KMS-11 (cell line): Measurements from ENCODE around the gene C4orf50.

Experiments used
- H2AFZ ChIP-seq: fragments of 200-600 bp; sonication (generic); 2 replicates; pipeline ENCODE4 v1.6.1; 2016; ENCODE audit warnings: antibody characterized with exemption, mixed run types, low read depth
- H3K27ac ChIP-seq: fragments of 200-600 bp; sonication (generic); 2 replicates; pipeline ENCODE4 v1.6.1; 2016; ENCODE audit warnings: mild to moderate bottlenecking, mixed run types
- H3K27me3 ChIP-seq: fragments of 200-600 bp; sonication (generic); 2 replicates; pipeline ENCODE4 v1.6.1; 2017; ENCODE audit warnings: mild to moderate bottlenecking, low read depth, mixed run types, moderate library complexity; ENCODE audit not compliant: insufficient read depth
- H3K36me3 ChIP-seq: fragments of 200-600 bp; sonication (generic); 2 replicates; pipeline ENCODE4 v1.6.1; 2017; ENCODE audit warnings: mild to moderate bottlenecking, mixed run types; ENCODE audit not compliant: insufficient read depth
- H3K4me1 ChIP-seq: fragments of 200-600 bp; sonication (generic); 2 replicates; pipeline ENCODE4 v1.6.1; 2016; ENCODE audit warnings: mild to moderate bottlenecking, low read depth, mixed run types; ENCODE audit not compliant: poor library complexity, severe bottlenecking
- H3K4me2 ChIP-seq: fragments of 200-600 bp; sonication (generic); 2 replicates; pipeline ENCODE4 v1.7.0; 2016; ENCODE audit warnings: mild to moderate bottlenecking, mixed run types
- H3K4me3 ChIP-seq: fragments of 200-600 bp; sonication (generic); IDR thresholded peaks from 2 replicates; pipeline ENCODE4 v1.6.1; 2017; ENCODE audit warnings: low read depth, low read length, mixed read lengths; ENCODE audit not compliant: insufficient read depth
- H3K79me2 ChIP-seq: fragments of 200-600 bp; sonication (generic); 2 replicates; pipeline ENCODE4 v1.6.1; 2016; ENCODE audit warnings: low read depth, mixed run types; ENCODE audit not compliant: insufficient read depth
- H3K9ac ChIP-seq: fragments of 200-600 bp; sonication (generic); 2 replicates; pipeline ENCODE4 v1.6.1; 2016; ENCODE audit warnings: mild to moderate bottlenecking, mixed run types
- H4K20me1 ChIP-seq: fragments of 200-600 bp; sonication (generic); 2 replicates; pipeline ENCODE4 v1.6.1; 2016; ENCODE audit warnings: mild to moderate bottlenecking, mixed run types; ENCODE audit not compliant: insufficient read depth
- TF ChIP-seq, protein P1 (sequence below): fragments of 200-600 bp; sonication (generic); conservative IDR thresholded peaks from 2 replicates; pipeline ENCODE4 v1.6.1; 2017; ENCODE audit warnings: low read depth, mild to moderate bottlenecking, antibody characterized with exemption, low read length, moderate library complexity, mixed read lengths

The C4orf50 gene

GRCh38 chr4:5925419-5926200, 92.6 kb downstream of the C4orf50 start:
- H3K4me2 ChIP-seq, result no peak overlapping the region

GRCh38 chr4:5924461-5925125, 93.6 kb downstream of the C4orf50 start:
- Histone ChIP-seq H3K27ac (no peak overlapping the region), H4K20me1 (no peaks in the 10 kb centered on the region), H3K9ac (no peak overlapping the region), H3K36me3 (no peaks in the 10 kb centered on the region), H3K4me3 (no peak overlapping the region), H3K79me2 (no peaks in the 10 kb centered on the region), H3K4me2 (no peak overlapping the region), H3K27me3 (no peaks in the 10 kb centered on the region), H3K4me1 (no peaks in the 10 kb centered on the region), H2AFZ (no peak overlapping the region)
- TF ChIP-seq, protein P1, sequence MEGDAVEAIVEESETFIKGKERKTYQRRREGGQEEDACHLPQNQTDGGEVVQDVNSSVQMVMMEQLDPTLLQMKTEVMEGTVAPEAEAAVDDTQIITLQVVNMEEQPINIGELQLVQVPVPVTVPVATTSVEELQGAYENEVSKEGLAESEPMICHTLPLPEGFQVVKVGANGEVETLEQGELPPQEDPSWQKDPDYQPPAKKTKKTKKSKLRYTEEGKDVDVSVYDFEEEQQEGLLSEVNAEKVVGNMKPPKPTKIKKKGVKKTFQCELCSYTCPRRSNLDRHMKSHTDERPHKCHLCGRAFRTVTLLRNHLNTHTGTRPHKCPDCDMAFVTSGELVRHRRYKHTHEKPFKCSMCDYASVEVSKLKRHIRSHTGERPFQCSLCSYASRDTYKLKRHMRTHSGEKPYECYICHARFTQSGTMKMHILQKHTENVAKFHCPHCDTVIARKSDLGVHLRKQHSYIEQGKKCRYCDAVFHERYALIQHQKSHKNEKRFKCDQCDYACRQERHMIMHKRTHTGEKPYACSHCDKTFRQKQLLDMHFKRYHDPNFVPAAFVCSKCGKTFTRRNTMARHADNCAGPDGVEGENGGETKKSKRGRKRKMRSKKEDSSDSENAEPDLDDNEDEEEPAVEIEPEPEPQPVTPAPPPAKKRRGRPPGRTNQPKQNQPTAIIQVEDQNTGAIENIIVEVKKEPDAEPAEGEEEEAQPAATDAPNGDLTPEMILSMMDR, result no peak

More at GRCh38 chr4:5925419-5926200, 92.6 kb downstream of the C4orf50 start:
- no peak overlapping the region for H2AFZ ChIP-seq
- H3K9ac ChIP-seq, result no peak overlapping the region
- no peaks in the 10 kb centered on the region for H3K27me3 ChIP-seq
- TF ChIP-seq, protein P1, result no peak
- no peaks in the 10 kb centered on the region for H4K20me1 ChIP-seq
- H3K36me3 ChIP-seq, result no peaks in the 10 kb centered on the region
- no peak overlapping the region for H3K27ac ChIP-seq
- H3K4me1 ChIP-seq, result no peaks in the 10 kb centered on the region
- no peak overlapping the region for H3K4me3 ChIP-seq
- no peaks in the 10 kb centered on the region for H3K79me2 ChIP-seq

DNA sequence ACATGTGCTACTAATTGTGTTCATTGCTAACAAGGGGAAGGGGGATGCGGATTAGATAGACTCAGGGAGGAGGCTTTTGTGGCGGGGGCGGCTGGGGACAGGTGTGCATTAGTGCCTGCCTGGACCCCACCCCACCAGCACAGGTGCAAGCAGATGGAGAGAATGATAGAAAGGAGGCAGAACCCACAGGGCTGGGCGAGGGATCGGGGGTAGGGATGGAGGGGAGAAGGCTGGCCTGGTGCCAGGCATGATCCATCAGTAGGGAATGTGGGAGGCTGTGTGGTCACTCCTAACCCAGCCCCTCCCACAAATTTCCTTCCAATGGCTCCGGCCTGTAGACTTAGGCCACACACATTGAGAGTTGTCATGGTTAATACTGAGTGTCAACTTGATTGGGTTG, 94.9 kb downstream of the C4orf50 start:
- H3K4me2 ChIP-seq, result no peak overlapping the region
- TF ChIP-seq, protein P1, result no peak
- H4K20me1 ChIP-seq, result no peaks in the 10 kb centered on the region
- no peaks in the 10 kb centered on the region for H3K36me3 ChIP-seq
- H3K4me3 ChIP-seq, result no peak overlapping the region
- H3K4me1 ChIP-seq, result no peaks in the 10 kb centered on the region
- H2AFZ ChIP-seq, result no peak overlapping the region
- H3K27me3 ChIP-seq, result no peaks in the 10 kb centered on the region
- no peaks in the 10 kb centered on the region for H3K79me2 ChIP-seq
- H3K27ac ChIP-seq, result no peak overlapping the region
- H3K9ac ChIP-seq, result no peak overlapping the region

GRCh38 chr4:5922556-5922955, 95.7 kb downstream of the C4orf50 start:
- Histone ChIP-seq H3K4me3 (no peak overlapping the region), H4K20me1 (no peaks in the 10 kb centered on the region), H3K27ac (no peak overlapping the region), H3K36me3 (no peaks in the 10 kb centered on the region), H3K79me2 (no peaks in the 10 kb centered on the region), H3K4me1 (no peaks in the 10 kb centered on the region), H3K4me2 (no peak overlapping the region), H3K27me3 (no peaks in the 10 kb centered on the region), H2AFZ (no peak overlapping the region), H3K9ac (no peak overlapping the region)
- TF ChIP-seq, protein P1, result no peak
